Epidermal melanocyte (primary cell): ENCODE measurements around the gene GCNA.
"Not testable (repeated sequence)": the region's sequence is repeated elsewhere in the genome, so short reads cannot be mapped to it uniquely, and the experiment has no call there.

Experiments
- DNase-seq: peaks from one replicate; pipeline ENCODE4 v3.0.0; 2011; ENCODE audit warnings: low spot score; ENCODE audit not compliant: insufficient read length

GCNA gene

DNA sequence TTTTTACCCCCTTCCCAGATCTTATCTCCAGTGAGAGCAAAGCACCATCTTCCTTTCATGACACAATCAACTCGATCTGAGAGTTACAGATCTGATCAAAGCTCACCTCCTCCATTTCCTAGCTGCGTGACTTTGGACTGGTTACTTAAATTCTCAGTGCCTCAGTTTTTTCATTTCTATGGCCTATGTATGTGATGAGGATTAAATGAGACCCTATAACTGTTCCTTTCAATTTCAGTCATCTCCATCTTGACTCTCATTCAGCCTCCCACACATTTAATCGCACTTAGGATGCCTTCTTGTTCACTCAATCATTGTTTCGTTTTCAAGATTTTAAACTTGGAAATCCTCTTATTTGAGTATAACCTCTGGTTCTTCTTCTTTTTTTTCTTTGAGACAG is 60.2 kb downstream of the GCNA start:
- no peak for DNase-seq

DNA sequence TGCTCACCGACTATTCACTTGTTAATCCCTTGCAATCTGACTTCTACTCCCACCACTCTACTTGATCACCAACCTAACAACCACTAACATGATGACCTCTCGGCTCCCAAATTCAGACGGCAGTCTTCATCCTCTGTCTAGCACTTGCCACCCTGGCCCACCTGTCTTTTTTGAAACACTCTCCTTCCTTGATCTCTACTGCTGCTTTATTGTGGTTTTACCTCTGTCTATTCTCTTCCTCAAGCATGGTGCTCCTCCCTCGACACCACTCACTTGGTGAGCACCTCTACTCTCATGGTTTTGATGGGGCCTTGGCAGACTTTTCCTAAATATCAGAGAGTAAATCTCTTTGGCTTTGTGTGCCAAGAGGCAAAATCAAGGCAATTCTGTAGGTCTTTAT is 61.8 kb downstream of the GCNA start:
- DNase-seq, result no peak

DNA sequence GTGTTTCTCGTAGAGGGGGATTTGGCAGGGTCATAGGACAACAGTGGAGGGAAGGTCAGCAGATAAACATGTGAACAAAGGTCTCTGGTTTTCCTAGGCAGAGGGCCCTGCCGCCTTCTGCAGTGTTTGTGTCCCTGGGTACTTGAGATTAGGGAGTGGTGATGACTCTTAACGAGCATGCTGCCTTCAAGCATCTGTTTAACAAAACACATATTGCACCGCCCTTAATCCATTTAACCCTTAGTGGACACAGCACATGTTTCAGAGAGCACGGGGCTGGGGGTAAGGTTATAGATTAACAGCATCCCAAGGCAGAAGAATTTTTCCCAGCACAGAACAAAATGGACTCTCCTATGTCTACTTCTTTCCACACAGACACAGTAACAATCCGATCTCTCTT is 66.2 kb downstream of the GCNA start:
- DNase-seq, result not testable (repeated sequence)

DNA sequence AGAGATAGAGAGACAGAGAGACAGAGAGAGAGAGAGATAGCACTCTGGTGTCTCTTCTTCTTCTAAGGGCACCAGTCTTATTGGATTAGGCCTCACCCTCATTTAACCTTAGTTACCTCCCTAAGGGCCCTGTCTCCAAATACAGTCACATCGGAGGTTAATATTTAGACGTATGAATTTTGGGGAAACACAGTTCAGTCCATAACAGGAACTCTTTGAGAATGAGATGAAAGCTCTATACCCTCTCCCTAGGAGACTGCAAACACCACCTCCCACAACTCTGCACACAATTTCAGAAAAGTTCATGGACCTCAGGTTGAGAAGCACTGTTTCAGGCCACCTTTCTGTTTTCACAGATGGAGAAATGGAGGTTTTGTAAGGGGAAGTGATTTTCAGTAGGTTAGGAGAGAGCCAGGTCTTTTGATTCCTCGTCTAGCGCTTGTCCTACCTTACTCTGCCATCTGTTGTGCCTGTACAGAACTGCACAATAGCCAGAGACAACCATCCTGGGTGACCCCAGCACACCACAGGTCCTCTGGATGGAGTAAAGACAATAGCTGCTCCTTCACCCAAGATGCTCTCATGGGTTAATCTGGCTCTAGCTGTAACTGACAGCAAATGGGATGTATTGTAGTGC is 72.2 kb downstream of the GCNA start:
- DNase-seq, result no peak

DNA sequence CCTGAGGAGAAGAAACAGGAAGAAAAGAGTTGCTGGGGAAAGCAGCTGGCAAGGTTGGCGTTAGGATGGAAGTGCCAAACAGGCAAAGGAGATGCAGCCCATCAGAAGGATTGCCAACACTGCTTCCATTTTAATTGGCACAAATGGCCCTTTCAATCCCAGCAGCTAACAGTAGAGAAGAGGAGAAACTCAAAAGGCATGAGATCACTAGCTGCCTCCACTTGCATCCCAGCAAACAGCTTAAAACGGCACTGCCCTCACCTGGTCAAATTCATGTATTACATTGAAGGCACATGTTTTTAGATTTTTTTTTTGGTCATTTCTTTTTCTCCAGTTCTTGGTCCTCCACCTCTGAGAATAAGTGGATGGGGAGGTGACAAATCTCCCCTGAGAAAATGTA is 74.2 kb downstream of the GCNA start:
- peak; percentile 33 for DNase-seq

- no peak for DNase-seq
Observed at GRCh38 chrX:71653344-71653743, 75.1 kb downstream of the GCNA start.

GRCh38 chrX:71657267-71657666 is 79.0 kb downstream of the GCNA start:
- DNase-seq, result no peak

- no peak for DNase-seq
Observed at GRCh38 chrX:71659342-71659741, 81.1 kb downstream of the GCNA start.

DNA sequence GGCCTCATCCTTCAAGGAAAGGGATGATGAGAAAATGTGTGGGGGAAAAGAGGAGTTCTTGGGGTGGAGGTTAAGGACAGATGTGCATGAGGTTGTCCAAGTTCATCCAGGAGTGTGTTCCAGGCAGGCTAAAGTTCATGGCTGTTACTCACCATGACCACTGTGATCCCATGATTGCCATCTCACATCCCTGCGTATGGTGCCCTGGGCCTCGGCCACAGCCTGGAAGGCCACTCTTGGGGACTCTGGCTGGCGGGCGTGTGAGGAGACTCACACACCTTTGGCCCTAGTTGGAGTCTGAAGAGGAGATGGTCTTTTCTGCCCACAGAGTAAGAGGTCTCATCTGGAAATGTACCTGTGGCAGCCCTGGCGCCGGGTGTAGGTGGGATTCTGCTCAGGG is 81.7 kb downstream of the GCNA start:
- DNase-seq, result no peak

DNA sequence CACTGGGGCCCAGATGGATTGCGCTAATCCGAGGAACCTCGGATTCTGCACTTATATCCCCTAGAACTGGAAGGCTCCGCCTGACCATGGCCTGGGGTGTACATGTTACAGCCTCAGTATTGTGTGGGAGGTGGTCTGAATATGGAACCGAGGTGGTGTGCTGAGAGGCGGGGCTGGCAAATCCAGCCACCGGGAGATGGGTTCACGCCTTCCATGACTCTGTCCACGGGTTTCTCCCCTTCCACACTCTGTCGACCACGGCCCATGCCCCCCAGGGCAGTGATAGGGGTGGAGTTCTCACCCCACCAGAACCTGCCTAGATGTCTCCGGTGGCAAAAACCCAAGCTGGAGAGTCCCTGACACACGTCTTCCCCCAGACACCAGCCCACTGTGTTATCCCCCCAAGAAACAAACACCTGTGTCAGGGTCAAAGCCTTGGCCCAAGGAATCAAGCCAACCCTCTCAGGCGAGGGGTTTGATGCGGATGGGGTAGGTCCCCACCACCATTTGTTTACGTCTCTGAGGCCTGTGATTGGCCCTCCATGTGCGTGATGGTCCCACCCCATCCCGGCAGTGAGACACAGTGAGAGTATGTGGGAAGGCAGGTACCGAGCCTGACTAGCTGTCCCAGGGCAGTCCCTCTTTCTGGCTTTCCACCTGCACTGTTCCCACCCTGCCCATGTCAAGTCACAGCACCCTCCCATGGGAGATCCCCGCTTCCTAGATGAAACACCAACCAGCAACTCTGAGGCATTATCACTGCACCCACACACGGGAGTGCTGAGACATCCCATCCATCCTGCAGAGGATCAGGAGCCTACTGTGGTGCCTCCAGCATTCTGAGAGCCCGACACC is 82.6 kb downstream of the GCNA start:
- DNase-seq, result no peak

- DNase-seq, result no peak
Observed at GRCh38 chrX:71661919-71662318, 83.7 kb downstream of the GCNA start.

DNA sequence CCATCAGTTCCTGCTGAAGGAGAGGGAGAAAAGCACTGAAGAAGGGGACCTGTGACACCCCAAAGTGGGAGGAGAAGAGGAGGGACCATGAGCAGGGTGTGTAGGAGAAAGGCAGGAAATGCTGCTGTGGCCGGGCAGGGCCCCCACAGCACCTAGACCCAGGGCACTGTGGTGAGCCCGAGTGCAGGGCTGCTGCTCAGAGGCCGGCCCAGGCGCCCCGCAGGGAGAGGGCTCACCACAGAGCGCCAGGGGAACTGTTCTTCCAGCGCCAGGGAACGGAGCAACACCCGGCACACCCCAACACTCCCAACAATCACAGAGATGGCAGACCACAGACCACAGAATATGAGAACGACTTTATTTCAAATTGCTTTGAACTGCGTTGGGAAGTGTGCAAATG is 84.4 kb downstream of the GCNA start:
- not testable (repeated sequence) for DNase-seq
